ENCODE results near the gene UBA5.

UBA5 gene

DNA sequence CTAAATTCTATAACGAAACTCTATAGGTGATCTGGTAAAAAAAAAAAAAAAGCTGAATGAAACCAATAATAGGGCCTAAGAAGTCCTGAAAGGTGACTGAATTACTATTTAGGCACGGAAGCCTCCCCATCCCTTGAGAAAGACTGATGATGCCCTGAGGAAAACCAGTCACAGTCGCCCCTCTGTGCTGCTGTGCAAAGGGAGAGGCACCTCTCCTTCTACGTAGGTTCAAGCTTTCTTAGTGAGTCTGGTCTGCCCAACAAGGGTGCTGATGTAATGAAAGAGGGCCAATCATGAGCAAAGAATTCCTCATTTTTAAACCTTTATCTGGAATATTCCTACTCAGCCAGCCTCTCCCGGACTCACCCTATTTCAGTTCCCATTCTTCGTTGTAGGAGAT, 50.2 kb downstream of the UBA5 start:
- no peaks in the 10 kb centered on the region for H3K4me1 ChIP-seq (ENCODE audit: control insufficient read depth, insufficient read depth, low read length)

DNA sequence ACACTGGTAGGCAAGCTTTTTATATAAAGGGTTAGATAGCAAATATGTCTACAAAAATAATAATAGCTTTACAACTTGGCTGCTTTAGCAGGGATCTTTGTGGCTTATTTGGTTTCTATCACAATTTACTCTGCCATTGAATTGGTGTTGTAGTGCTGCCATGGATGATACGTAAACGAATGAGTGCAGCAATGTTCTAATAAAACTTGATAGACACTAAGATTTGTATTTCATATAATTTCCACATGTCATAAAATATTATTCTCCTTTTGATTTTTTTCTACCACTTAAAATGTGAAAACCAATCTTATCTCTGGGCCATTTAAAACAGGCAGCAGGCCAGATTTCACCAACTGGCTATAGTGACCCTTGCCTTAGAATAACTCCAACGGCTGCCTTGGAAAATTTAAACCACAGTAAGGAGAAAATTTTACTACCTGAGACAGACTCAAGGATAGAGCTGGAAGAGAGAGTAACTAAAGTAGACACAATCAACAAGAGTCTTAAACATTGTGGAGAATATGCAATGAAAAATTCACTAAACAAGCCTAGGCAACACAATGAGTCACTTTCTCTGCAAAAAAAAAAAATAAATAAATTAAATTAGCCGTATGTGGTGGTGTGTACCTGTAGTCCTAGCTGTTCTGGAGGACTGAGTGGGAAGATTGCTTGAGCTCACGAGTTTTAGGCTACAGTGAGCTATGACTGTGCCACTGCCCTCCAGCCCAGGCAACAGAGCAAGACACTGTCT, 54.0 kb downstream of the UBA5 start:
- Histone ChIP-seq H3K4me1 (ENCODE audit: control insufficient read depth, insufficient read depth, low read length) (no peaks in the 10 kb centered on the region), H3K36me3 (ENCODE audit: control insufficient read depth in 2 of 2, insufficient read depth in 2 of 2, low read length in 2 of 2) (peaks cover 17 to 23% of the 10 kb centered on the region in 2 donors), H3K4me3 (ENCODE audit: low read length in 2 of 2) (no peak overlapping the region), H3K9ac (ENCODE audit: low read length in 2 of 2) (no peak overlapping the region), H3K9me3 (ENCODE audit: control insufficient read depth in 2 of 2, low read length in 2 of 2) (no peaks in the 10 kb centered on the region), H3K27ac (ENCODE audit: low read length) (no peak overlapping the region), H3K27me3 (ENCODE audit: control insufficient read depth in 1 of 2, insufficient read depth in 2 of 2, low read length in 2 of 2) (no peaks in the 10 kb centered on the region)

More for the DNA sequence above, 50.2 kb downstream of the UBA5 start:
- Histone ChIP-seq H3K36me3 (ENCODE audit: control insufficient read depth in 2 of 2, insufficient read depth in 2 of 2, low read length in 2 of 2) (peaks cover 25 to 31% of the 10 kb centered on the region in 2 donors), H3K9ac (ENCODE audit: low read length in 2 of 2) (no peak overlapping the region), H3K4me3 (ENCODE audit: low read length in 2 of 2) (no peak overlapping the region), H3K9me3 (ENCODE audit: control insufficient read depth in 2 of 2, low read length in 2 of 2) (no peaks in the 10 kb centered on the region), H3K27me3 (ENCODE audit: control insufficient read depth in 1 of 2, insufficient read depth in 2 of 2, low read length in 2 of 2) (no peaks in the 10 kb centered on the region), H3K27ac (ENCODE audit: low read length) (no peak overlapping the region)

DNA sequence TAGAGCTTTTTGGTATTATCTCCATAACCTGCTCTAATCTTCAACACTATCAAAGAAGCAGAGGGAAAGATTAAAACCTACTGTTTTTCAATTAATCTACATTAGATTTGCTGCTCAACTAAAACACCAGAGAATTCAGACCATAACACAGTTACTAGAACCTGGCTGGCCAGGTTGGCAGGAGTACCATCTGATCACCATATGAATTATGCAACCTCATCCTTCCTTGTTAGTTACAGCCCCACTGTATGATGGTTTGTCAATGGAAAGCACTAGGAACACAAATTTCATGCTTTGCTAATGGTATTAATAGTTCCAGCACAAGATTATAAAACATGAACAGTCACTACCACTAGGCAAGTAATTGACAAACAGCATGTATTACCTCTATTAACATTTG, 56.2 kb downstream of the UBA5 start:
- peaks cover 12% of the 10 kb centered on the region for H3K4me1 ChIP-seq (ENCODE audit: control insufficient read depth, insufficient read depth, low read length)
- H3K9ac ChIP-seq (ENCODE audit: low read length in 2 of 2) = no peak overlapping the region
- no peak overlapping the region for H3K27ac ChIP-seq (ENCODE audit: low read length)
- no peaks in the 10 kb centered on the region for H3K9me3 ChIP-seq (ENCODE audit: control insufficient read depth in 2 of 2, low read length in 2 of 2)
- H3K36me3 ChIP-seq (ENCODE audit: control insufficient read depth in 2 of 2, insufficient read depth in 2 of 2, low read length in 2 of 2) = peaks cover 7 to 8% of the 10 kb centered on the region in 2 donors
- no peak overlapping the region for H3K4me3 ChIP-seq (ENCODE audit: low read length in 2 of 2)
- H3K27me3 ChIP-seq (ENCODE audit: control insufficient read depth in 1 of 2, insufficient read depth in 2 of 2, low read length in 2 of 2) = no peaks in the 10 kb centered on the region

DNA sequence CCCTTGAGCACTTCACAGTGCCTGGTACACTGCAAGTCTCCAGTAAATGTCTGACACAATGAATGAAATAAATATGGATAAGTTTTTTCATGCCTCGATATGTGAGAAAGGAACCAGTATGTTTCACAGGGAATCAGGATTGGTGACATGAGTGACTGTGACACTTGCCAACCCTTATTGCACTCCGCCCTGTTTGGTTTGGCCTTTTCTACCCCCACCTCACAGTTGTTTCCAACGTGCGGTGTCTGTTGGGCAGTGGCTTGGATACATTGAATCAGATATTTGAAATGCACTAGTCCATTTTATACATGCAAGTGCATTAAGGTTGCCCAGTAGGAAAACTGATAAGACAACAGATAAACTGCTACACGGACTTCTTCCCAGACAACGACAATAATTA, 60.1 kb downstream of the UBA5 start:
- Histone ChIP-seq H3K4me3 (ENCODE audit: low read length in 2 of 2) (peak overlapping the region; percentile 5 to 84), H3K9ac (ENCODE audit: low read length in 2 of 2) (no peak overlapping the region), H3K27me3 (ENCODE audit: control insufficient read depth in 1 of 2, insufficient read depth in 2 of 2, low read length in 2 of 2) (no peaks in the 10 kb centered on the region), H3K27ac (ENCODE audit: low read length) (no peak overlapping the region), H3K9me3 (ENCODE audit: control insufficient read depth in 2 of 2, low read length in 2 of 2) (no peaks in the 10 kb centered on the region), H3K4me1 (ENCODE audit: control insufficient read depth, insufficient read depth, low read length) (peaks cover 16% of the 10 kb centered on the region), H3K36me3 (ENCODE audit: control insufficient read depth in 2 of 2, insufficient read depth in 2 of 2, low read length in 2 of 2) (peaks cover 3 to 5% of the 10 kb centered on the region in 2 donors)

DNA sequence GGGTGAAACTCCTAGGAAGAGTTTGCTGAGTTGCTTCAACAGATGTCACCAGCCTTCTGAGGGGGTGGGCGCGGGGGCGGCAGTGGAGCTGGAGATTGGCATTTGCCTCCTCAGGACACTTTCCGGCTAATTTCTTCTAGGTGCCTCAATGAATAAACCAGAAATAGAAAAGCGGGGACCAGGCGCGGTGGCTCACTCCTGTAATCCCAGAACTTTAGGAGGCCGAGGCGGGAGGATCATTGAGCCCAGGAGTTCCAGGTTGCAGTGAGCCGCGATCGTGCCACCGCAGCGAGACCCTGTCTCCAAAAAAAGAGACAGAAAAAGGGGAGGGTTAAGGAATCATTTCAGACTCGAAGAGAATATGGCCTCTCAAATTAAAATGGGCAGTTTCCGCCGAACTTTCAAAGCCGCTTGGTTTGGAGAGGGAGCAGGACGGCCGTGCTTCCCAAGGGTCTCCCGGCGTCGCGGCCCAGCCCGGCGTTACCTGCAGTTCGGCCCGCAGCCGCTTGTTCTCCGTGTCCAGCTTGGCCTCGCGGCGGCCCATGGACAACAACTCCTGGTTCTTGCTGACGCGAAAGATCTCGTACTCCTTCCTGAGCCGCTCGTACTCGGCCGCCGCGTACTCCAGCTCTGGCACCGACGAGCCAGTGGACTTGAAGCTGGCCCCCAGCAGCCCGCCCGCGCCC, 61.5 kb downstream of the UBA5 start:
- Histone ChIP-seq H3K4me3 (ENCODE audit: low read length in 2 of 2) (peak overlapping the region; percentile 82 to 84), H3K36me3 (ENCODE audit: control insufficient read depth in 2 of 2, insufficient read depth in 2 of 2, low read length in 2 of 2) (peaks cover under 1 to 3% of the 10 kb centered on the region in 2 donors), H3K9ac (ENCODE audit: low read length in 2 of 2) (peak overlapping the region; percentile 85 to 86), H3K27me3 (ENCODE audit: control insufficient read depth in 1 of 2, insufficient read depth in 2 of 2, low read length in 2 of 2) (no peaks in the 10 kb centered on the region), H3K4me1 (ENCODE audit: control insufficient read depth, insufficient read depth, low read length) (peaks cover 16% of the 10 kb centered on the region), H3K27ac (ENCODE audit: low read length) (peak overlapping the region; percentile 89), H3K9me3 (ENCODE audit: control insufficient read depth in 2 of 2, low read length in 2 of 2) (no peaks in the 10 kb centered on the region)

DNA sequence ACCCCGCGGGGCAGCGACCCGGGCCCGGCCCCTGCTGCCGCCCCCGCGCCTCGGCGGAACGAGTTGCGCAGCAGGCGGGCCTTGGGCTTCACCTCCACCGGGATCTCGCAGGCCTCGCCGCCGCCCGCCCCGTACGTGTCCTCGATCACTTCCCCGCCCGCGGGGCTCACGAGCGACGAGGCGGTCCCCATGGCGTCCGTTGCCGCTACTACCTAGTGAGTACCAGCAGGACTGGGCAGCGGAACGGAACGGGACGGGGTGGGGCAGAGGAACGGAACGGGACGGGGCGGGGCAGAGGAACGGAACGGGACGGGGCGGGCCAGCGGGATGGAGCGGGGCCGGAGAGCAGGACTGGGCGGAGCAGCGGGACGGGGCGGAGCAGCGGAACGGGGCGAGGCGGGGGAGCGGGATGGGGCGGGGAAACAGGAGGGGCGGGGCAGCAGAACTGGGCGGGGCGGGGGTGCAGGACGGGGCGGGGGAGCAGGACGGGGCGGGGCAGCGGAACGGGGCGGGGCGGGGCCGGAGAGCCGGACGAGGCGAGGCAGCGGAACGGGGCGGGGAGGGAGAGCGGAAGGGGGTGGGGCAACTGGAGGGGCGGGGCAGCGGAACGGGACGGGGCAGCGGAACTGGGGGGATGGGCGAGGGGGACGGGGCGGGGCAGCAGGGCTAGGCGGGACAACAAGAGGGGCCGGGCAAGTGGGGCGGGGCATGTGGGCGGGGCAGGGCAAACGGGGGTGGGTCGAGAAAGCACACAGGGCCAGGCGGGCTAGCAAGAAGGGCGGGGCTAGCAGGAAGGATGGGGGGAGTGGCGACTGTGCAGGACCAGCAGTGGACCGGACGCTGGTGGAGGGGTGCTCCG, 62.3 kb downstream of the UBA5 start, which contains the start of gene NPHP3:
TSS of gene NPHP3 (minus strand) at position 245 of the 859 bp plus-strand sequence. CDS start at position 191, 54 bp downstream.
- peak within 1 kb of the TSS; percentile 89 for H3K27ac ChIP-seq (ENCODE audit: low read length)
- no peaks in the 10 kb centered on the region for H3K9me3 ChIP-seq (ENCODE audit: control insufficient read depth in 2 of 2, low read length in 2 of 2)
- peaks cover 16% of the 10 kb centered on the region for H3K4me1 ChIP-seq (ENCODE audit: control insufficient read depth, insufficient read depth, low read length)
- peaks cover 0 to under 1% of the 10 kb centered on the region in 2 donors for H3K36me3 ChIP-seq (ENCODE audit: control insufficient read depth in 2 of 2, insufficient read depth in 2 of 2, low read length in 2 of 2)
- peak within 1 kb of the TSS; percentile 85 to 86 for H3K9ac ChIP-seq (ENCODE audit: low read length in 2 of 2)
- H3K4me3 ChIP-seq (ENCODE audit: low read length in 2 of 2) = peak within 1 kb of the TSS; percentile 82 to 86
- no peaks in the 10 kb centered on the region for H3K27me3 ChIP-seq (ENCODE audit: control insufficient read depth in 1 of 2, insufficient read depth in 2 of 2, low read length in 2 of 2)

DNA sequence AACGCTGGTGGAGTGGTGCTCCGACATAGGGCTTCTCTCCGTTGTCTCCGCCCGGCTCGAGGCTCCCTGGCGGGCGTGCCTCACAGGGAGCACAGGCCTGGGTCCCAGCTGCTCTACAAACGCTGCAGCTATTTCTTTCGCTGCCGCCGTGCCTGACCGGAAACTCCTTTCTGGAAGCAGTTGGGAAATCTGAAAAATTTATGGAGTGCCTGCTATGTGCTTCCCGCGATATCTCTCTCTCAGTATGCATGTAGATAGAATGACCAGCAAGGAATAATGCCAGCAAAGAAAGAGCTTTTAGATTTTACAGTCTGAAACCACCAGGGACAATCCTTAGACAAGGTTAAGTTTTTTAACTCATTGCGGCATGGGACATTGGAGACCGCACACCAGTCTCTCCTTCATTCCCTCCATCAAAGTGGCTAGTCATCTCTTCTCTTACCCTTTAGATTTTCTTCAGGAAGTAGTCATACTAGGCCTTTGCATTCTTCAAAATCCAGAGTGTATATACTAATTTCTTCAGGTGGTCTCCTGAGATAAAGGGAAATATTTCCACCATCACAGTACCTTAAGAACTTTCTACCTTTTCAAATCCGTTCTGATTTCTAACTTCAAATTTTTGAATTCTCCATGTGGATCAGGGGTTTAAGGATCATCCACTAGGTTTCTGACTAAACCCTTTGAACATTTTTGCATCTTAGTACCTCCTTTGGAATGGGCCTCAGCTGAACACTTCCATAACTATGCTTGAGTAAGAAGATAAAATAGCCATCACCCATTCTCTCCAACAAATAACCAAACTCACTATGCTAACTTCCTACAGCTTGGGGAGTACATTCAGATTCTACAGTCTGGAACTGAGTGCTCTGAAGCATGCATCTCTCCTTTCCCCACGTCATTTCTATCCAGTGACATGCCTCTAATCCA, 63.2 kb downstream of the UBA5 start:
- Histone ChIP-seq H3K4me3 (ENCODE audit: low read length in 2 of 2) (peak overlapping the region; percentile 81 to 86), H3K4me1 (ENCODE audit: control insufficient read depth, insufficient read depth, low read length) (peaks cover 16% of the 10 kb centered on the region), H3K27ac (ENCODE audit: low read length) (peak overlapping the region; percentile 46), H3K9ac (ENCODE audit: low read length in 2 of 2) (peak overlapping the region; percentile 56 to 64), H3K9me3 (ENCODE audit: control insufficient read depth in 2 of 2, low read length in 2 of 2) (no peaks in the 10 kb centered on the region), H3K36me3 (ENCODE audit: control insufficient read depth in 2 of 2, insufficient read depth in 2 of 2, low read length in 2 of 2) (no peaks in the 10 kb centered on the region), H3K27me3 (ENCODE audit: control insufficient read depth in 1 of 2, insufficient read depth in 2 of 2, low read length in 2 of 2) (no peaks in the 10 kb centered on the region)

DNA sequence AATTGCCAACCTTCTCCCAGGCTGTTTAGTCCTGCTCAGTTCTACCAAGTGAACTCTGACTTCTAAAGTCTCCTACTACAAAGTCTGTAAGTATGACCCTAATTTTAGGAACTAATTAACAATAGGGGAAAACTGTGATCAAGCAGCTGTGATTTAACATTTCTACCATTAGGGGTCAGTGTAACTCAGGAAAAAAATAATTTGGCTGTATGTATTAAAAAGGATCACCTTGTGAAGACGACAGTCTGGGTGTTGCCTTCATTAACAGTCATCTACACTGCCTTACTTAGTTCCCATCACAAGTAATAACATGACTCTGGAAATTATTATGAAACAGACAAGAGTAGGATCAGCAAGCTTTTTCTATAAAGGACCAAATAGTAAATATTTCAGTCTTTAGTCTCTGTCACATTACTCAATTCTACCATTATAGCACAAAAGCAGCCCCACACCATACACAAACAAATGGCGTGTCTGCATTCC, 66.3 kb downstream of the UBA5 start:
- H3K36me3 ChIP-seq (ENCODE audit: control insufficient read depth in 2 of 2, insufficient read depth in 2 of 2, low read length in 2 of 2) = no peaks in the 10 kb centered on the region
- H3K9ac ChIP-seq (ENCODE audit: low read length in 2 of 2) = no peak overlapping the region
- H3K9me3 ChIP-seq (ENCODE audit: control insufficient read depth in 2 of 2, low read length in 2 of 2) = no peaks in the 10 kb centered on the region
- no peaks in the 10 kb centered on the region for H3K27me3 ChIP-seq (ENCODE audit: control insufficient read depth in 1 of 2, insufficient read depth in 2 of 2, low read length in 2 of 2)
- no peak overlapping the region for H3K4me3 ChIP-seq (ENCODE audit: low read length in 2 of 2)
- H3K4me1 ChIP-seq (ENCODE audit: control insufficient read depth, insufficient read depth, low read length) = peaks cover 4% of the 10 kb centered on the region
- H3K27ac ChIP-seq (ENCODE audit: low read length) = no peak overlapping the region

Data from stomach smooth muscle (tissue), 2 donors.